CD4-positive, alpha-beta memory T cell (primary cell): ENCODE results near the gene PPM1H. TPM values are rescaled to one million over a fixed set of nuclear protein-coding genes. Genes with fewer than 3 reads are reported as not detected.

Source experiments
- CTCF ChIA-PET: fragments of 350-600 bp; sonication (Branson Sonifier 250); formaldehyde crosslinking; loops from one replicate; lab custom pipeline; 2021; ENCODE audit warnings: inconsistent platforms; ENCODE audit not compliant: partially characterized antibody; lab: Charles Lee
- POLR2A ChIA-PET: fragments of 350-600 bp; sonication (Branson Sonifier 250); formaldehyde crosslinking; loops from one replicate; lab custom pipeline; 2021; ENCODE audit not compliant: partially characterized antibody; lab: Charles Lee
- DNase-seq, 5 donors: peaks; one replicate each; pipeline versions ENCODE4 v3.0.0 to v3.0.0-alpha.2; 2020 to 2022; ENCODE audit warnings: mixed read lengths in 1 of 5
- H3K27ac ChIP-seq: one replicate; pipeline ENCODE4 v1.7.0; 2013; ENCODE audit warnings: low read depth, low read length
- H3K27me3 ChIP-seq: 2 replicates; pipeline ENCODE4 v1.7.0; 2013; ENCODE audit warnings: mild to moderate bottlenecking, low read length, moderate library complexity; ENCODE audit not compliant: insufficient read depth
- H3K36me3 ChIP-seq: 2 replicates; pipeline ENCODE4 v1.7.0; 2013; ENCODE audit warnings: mild to moderate bottlenecking, low read length, moderate library complexity; ENCODE audit not compliant: insufficient read depth
- H3K4me1 ChIP-seq: 2 replicates; pipeline ENCODE4 v1.7.0; 2013; ENCODE audit warnings: mild to moderate bottlenecking, low read length, moderate library complexity; ENCODE audit not compliant: insufficient read depth
- H3K4me3 ChIP-seq, 2 donors: one replicate each; pipeline ENCODE4 v1.7.0; 2013; ENCODE audit warnings: low read length in 2 of 2, mild to moderate bottlenecking in 1 of 2
- H3K9me3 ChIP-seq, 2 donors: one replicate each; pipeline ENCODE4 v1.7.0; 2013; ENCODE audit warnings: low read length in 2 of 2, control low read depth in 1 of 2; ENCODE audit not compliant: control insufficient read depth in 1 of 2
- H3K27ac Mint-ChIP-seq, 7 donors: one replicate each; pipeline ENCODE4 v1.8.0; 2020 to 2021; ENCODE audit warnings: mixed read lengths in 7 of 7, mild to moderate bottlenecking in 6 of 7, inconsistent platforms in 3 of 7, moderate library complexity in 3 of 7
- H3K27me3 Mint-ChIP-seq, 2 donors: one replicate each; pipeline ENCODE4 v1.8.0; 2020 to 2021; ENCODE audit warnings: mixed read lengths in 2 of 2
- H3K36me3 Mint-ChIP-seq, 2 donors: one replicate each; pipeline ENCODE4 v1.8.0; 2020 to 2021; ENCODE audit warnings: mixed read lengths in 2 of 2, inconsistent platforms in 1 of 2, mild to moderate bottlenecking in 1 of 2
- H3K4me1 Mint-ChIP-seq, 4 donors: one replicate each; pipeline ENCODE4 v1.8.0; 2020 to 2021; ENCODE audit warnings: mixed read lengths in 4 of 4, mild to moderate bottlenecking in 1 of 4
- H3K4me3 Mint-ChIP-seq, 8 donors: one replicate each; pipeline ENCODE4 v1.8.0; 2020 to 2021; ENCODE audit warnings: mixed read lengths in 8 of 8, mild to moderate bottlenecking in 7 of 8, moderate library complexity in 6 of 8, inconsistent platforms in 3 of 8
- H3K9me3 Mint-ChIP-seq, 8 donors: one replicate each; pipeline ENCODE4 v1.8.0; 2020 to 2021; ENCODE audit warnings: mixed read lengths in 8 of 8, mild to moderate bottlenecking in 5 of 8, inconsistent platforms in 3 of 8, moderate library complexity in 1 of 8
- intact Hi-C: fragments of 100-400 bp; cut with micrococcal nuclease; formaldehyde crosslinking; loops from one replicate; pipeline ENCODE4 v1.15.1; 2023
- microRNA-seq: library from miRNA; unstranded; fragments of <30 nt; microRNA quantifications from one replicate; pipeline ENCODE4 v1.2.0, GENCODE V29; 2021; ENCODE audit warnings: borderline replicate concordance, borderline number of aligned reads, borderline microRNAs expressed, mixed read lengths
- polyA plus RNA-seq, 2 donors: library from polyadenylated mRNA; unstranded; fragments of 300-500 nt; fragmentation: Illumina TruSeq; gene quantifications; one replicate each; pipeline ENCODE4 v1.2.3, GENCODE V29; 2021
- total RNA-seq, 2 experiments: library from RNA; stranded (reverse); gene quantifications; one replicate each; pipeline ENCODE4 v1.2.3, GENCODE V29; 2021

PPM1H gene
- total and polyA plus RNA-seq, 4 experiments from 2014 or later: 0.06 to 0.14 TPM; not detected in 2

DNA sequence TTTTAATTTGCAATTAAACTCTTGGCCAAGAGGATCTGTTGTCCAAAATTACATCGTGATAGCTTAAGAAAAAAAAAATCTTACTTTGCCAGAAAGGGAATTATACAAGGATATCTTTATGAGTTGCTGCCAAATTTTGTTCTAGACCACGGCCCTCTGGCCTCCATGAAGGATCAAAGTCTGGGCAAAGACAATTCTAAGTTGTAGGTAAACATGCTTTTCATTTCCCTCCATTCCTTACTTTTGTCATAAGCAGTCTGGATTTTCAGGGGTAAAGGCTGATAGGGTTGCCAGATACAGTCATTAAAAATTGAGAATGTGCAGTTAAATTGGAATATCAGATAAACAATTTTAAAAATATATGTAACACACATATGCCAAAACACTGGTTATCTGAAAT is 333.2 kb downstream of the PPM1H start:
- Histone ChIP-seq H3K4me3 (no peak overlapping the region), H3K27ac (peak overlapping the region; percentile 100), H3K27me3 (no peaks in the 10 kb centered on the region), H3K4me1 (peaks cover 36% of the 10 kb centered on the region), H3K36me3 (no peaks in the 10 kb centered on the region), H3K9me3 (no peaks in the 10 kb centered on the region)
- intact Hi-C loops: loop anchor here (1.0 to 5.0 kb wide), 5 partner anchors 21 to 1801 kb away; partner anchors contain the start of genes KICS2, MON2 and XPOT
- Mint-ChIP-seq H3K27me3 (no peaks in the 10 kb centered on the region), H3K27ac (peak overlapping the region; percentile 99 to 100 (median 99)), H3K4me3 (peak overlapping the region; percentile 86 to 97 (median 94)), H3K9me3 (no peaks in the 10 kb centered on the region), H3K4me1 (peaks cover 24 to 49% (median 31%) of the 10 kb centered on the region in 4 donors), H3K36me3 (peaks cover 0 to 16% of the 10 kb centered on the region in 2 donors)
- POLR2A ChIA-PET: interaction anchor here (0.7 to 2.7 kb wide), 5 partner anchors 9 to 343 kb away, joined by 3 to 28 read pairs (median 14); partner anchors contain the start of gene USP15
- no peak for DNase-seq
- CTCF ChIA-PET: interaction anchor here (1.2 to 2.6 kb wide), 2 partner anchors 19 to 195 kb away, joined by 3 to 16 read pairs; no protein-coding TSS in a partner anchor

DNA sequence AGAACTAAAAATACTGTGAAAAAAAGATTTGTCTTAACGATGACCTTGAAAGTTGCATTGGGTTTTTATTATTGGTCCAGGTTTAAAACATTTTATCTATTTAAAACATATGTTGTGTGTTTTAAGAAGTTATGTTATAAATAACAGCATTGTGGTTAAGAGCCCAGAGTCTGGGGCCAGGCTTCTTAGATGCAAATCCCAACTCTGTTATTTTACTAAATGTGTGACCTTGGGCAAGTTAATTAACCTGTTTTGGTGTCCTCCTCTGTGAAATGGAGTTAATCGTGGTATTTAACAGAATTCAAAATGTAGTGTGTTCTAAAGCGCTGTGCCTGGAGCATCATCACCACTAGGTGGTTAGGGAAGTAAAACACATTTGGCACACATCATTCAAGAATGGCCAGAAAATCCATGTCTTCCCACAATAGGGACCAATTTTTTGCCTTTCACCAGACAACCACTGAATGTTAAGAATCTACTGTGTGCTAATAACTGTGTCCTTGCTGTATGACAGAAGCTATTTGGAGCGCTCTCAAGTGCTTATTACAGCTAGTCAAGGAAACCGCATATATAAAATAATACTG is 335.0 kb downstream of the PPM1H start:
- CTCF ChIA-PET: interaction anchor here (1.3 kb wide), 1 partner anchor 19 kb away, joined by 3 read pairs; no protein-coding TSS in a partner anchor
- no peaks in the 10 kb centered on the region for H3K27me3 ChIP-seq

DNA sequence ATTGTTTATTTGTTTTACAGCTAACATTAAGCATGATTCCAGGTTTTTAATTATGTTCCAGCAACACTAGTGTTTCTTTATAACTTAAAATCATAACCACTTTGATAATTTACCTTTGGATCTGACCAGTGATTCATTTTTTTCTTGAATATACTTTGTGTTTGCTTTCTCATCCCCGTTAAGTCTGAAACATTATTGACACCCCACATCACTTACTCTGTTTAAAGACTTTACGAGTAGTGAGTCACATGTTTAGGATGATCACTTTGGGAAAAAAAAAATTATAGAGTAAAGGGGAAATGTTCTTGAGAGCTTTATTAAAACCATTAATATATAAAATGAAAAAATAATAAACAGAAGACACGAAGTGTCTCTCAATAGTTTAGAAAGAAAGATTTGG is 336.1 kb downstream of the PPM1H start:
- ChIA-PET POLR2A (no interaction called here), CTCF (interaction anchor here (1.2 to 1.3 kb wide), 2 partner anchors 18 to 200 kb away, joined by 3 to 4 read pairs; no protein-coding TSS in a partner anchor)
- no peaks in the 10 kb centered on the region for H3K27me3 ChIP-seq
- intact Hi-C loops: loop anchor here (5.0 kb wide), 1 partner anchor 1173 kb away; no protein-coding TSS in a partner anchor
- Mint-ChIP-seq H3K4me1 (peaks cover 2 to 20% (median 5%) of the 10 kb centered on the region in 4 donors), H3K27ac (no peak overlapping the region), H3K36me3 (peaks cover 0 to 10% of the 10 kb centered on the region in 2 donors), H3K9me3 (no peaks in the 10 kb centered on the region), H3K27me3 (no peaks in the 10 kb centered on the region), H3K4me3 (no peak overlapping the region)
- H3K9me3 ChIP-seq: no peaks in the 10 kb centered on the region
- no peak overlapping the region for H3K27ac ChIP-seq
- H3K36me3 ChIP-seq: no peaks in the 10 kb centered on the region
- no peak for DNase-seq
- H3K4me3 ChIP-seq: no peak overlapping the region
- H3K4me1 ChIP-seq: peaks cover 7% of the 10 kb centered on the region

More for the DNA sequence above, 335.0 kb downstream of the PPM1H start:
- DNase-seq: no peak
- no peak overlapping the region for H3K4me3 ChIP-seq
- peaks cover 18% of the 10 kb centered on the region for H3K4me1 ChIP-seq
- Mint-ChIP-seq H3K4me1 (peaks cover 10 to 31% (median 15%) of the 10 kb centered on the region in 4 donors), H3K27me3 (no peaks in the 10 kb centered on the region), H3K36me3 (peaks cover 0 to 16% of the 10 kb centered on the region in 2 donors), H3K9me3 (no peaks in the 10 kb centered on the region), H3K27ac (peak overlapping the region in 1 of 7 donors; percentile 100), H3K4me3 (no peak overlapping the region)
- no peaks in the 10 kb centered on the region for H3K36me3 ChIP-seq
- intact Hi-C loops: loop anchor here (5.0 kb wide), 2 partner anchors 1172 to 1802 kb away; partner anchors contain the start of gene XPOT
- no peaks in the 10 kb centered on the region for H3K9me3 ChIP-seq
- H3K27ac ChIP-seq: no peak overlapping the region
- POLR2A ChIA-PET: interaction anchor here (1.3 kb wide), 1 partner anchor 133 kb away, joined by 4 read pairs; the partner anchor contains the start of gene MON2

DNA sequence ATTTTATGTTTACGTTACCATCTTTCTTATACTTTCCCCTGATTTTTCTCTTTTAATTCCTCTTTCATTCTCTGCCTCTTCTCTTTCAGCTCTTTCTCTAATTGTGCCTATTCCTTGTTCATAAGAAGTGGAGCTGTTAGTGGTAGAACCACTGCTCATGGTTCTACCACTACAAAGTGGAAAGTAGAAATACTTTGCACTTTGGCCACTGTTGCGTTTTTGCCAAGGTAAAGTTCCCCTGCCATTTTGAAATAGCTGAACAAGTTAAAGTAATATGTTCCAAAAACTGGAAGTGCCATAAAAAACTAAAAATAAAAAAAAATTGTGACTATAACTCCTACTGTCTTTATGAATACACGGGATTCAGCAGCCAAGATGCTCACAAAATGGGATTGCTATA is 337.7 kb downstream of the PPM1H start:
- H3K36me3 ChIP-seq: no peaks in the 10 kb centered on the region
- Mint-ChIP-seq H3K4me3 (no peak overlapping the region), H3K4me1 (peaks cover 1 to 10% (median 2%) of the 10 kb centered on the region in 4 donors), H3K9me3 (no peaks in the 10 kb centered on the region), H3K27ac (no peak overlapping the region), H3K36me3 (peaks cover 0 to 5% of the 10 kb centered on the region in 2 donors), H3K27me3 (no peaks in the 10 kb centered on the region)
- ChIA-PET POLR2A (no interaction called here), CTCF (interaction anchor here (0.9 kb wide), 1 partner anchor 197 kb away, joined by 3 read pairs; no protein-coding TSS in a partner anchor)
- H3K9me3 ChIP-seq: no peaks in the 10 kb centered on the region
- H3K4me1 ChIP-seq: peaks cover 7% of the 10 kb centered on the region
- no peak for DNase-seq
- H3K4me3 ChIP-seq: no peak overlapping the region
- intact Hi-C loops: loop anchor here (5.0 kb wide), 1 partner anchor 1175 kb away; no protein-coding TSS in a partner anchor
- no peak overlapping the region for H3K27ac ChIP-seq
- no peaks in the 10 kb centered on the region for H3K27me3 ChIP-seq

Small RNAs within 50 kb of the gene (microRNA-seq; reads per million reads assigned to microRNA genes)
- 54,584 reads per million, percentile 98 among the genes with 10 or more reads in this experiment for gene MIRLET7I

Other genes starting within 250 kb of the PPM1H start
- gene AVPR1A, start 216.1 kb upstream of the PPM1H start, total RNA-seq: not detected
- not detected for gene AVPR1A, start 216.1 kb upstream of the PPM1H start, polyA plus RNA-seq